HG02852 (cell line): ENCODE data around the gene C6orf141.

Source experiments
- ATAC-seq: cut with Tn5 transposase; IDR thresholded peaks from one replicate; pipeline ENCODE4 v1.9.1; 2021; ENCODE audit warnings: mild to moderate bottlenecking, moderate library complexity; ENCODE audit not compliant: unreplicated experiment

C6orf141 gene

GRCh38 chr6:49535795-49536194 is 14.7 kb upstream of the C6orf141 start:
- ATAC-seq: no peak

GRCh38 chr6:49539102-49539501 is 11.4 kb upstream of the C6orf141 start:
- ATAC-seq: no peak

- no peak for ATAC-seq
Measured at GRCh38 chr6:49540614-49541013, 9.9 kb upstream of the C6orf141 start.

- no peak for ATAC-seq
Measured at GRCh38 chr6:49541210-49541724, 9.2 kb upstream of the C6orf141 start.

- ATAC-seq: no peak
Measured at GRCh38 chr6:49541936-49542335, 8.5 kb upstream of the C6orf141 start.

- no peak for ATAC-seq
Measured at GRCh38 chr6:49543087-49543858, 7.2 kb upstream of the C6orf141 start.

GRCh38 chr6:49546331-49546730 is 4.1 kb upstream of the C6orf141 start:
- no peak for ATAC-seq

GRCh38 chr6:49548613-49549304 is 1.7 kb upstream of the C6orf141 start:
- no peak for ATAC-seq

GRCh38 chr6:49549691-49550491 is 577 bp upstream of the C6orf141 start:
- ATAC-seq: no peak

GRCh38 chr6:49551078-49551865 is 804 bp downstream of the C6orf141 start:
- peak; percentile 49 for ATAC-seq

- peak; percentile 58 for ATAC-seq
Measured at GRCh38 chr6:49551866-49552129, 1.3 kb downstream of the C6orf141 start.

GRCh38 chr6:49552596-49552995 is 2.1 kb downstream of the C6orf141 start:
- ATAC-seq: no peak

GRCh38 chr6:49553384-49553783 is 2.9 kb downstream of the C6orf141 start:
- no peak for ATAC-seq

- ATAC-seq: no peak
Measured at GRCh38 chr6:49555951-49556350, 5.5 kb downstream of the C6orf141 start.

GRCh38 chr6:49556429-49556837 is 6.0 kb downstream of the C6orf141 start:
- no peak for ATAC-seq

- ATAC-seq: no peak
Measured at GRCh38 chr6:49557177-49557576, 6.7 kb downstream of the C6orf141 start.

- ATAC-seq: no peak
Measured at GRCh38 chr6:49558238-49558637, 7.8 kb downstream of the C6orf141 start.

- no peak for ATAC-seq
Measured at GRCh38 chr6:49563006-49563886, 12.8 kb downstream of the C6orf141 start.

GRCh38 chr6:49564552-49564951 is 14.1 kb downstream of the C6orf141 start:
- ATAC-seq: no peak

GRCh38 chr6:49565261-49565660 is 14.8 kb downstream of the C6orf141 start:
- ATAC-seq: no peak
